H9 (cell line): ENCODE data around the gene BMP7. TPM values are rescaled to one million over a fixed set of nuclear protein-coding genes. Genes with fewer than 3 reads are reported as not detected.

Experiments
- DNase-seq: peaks from one replicate; pipeline ENCODE4 v3.0.0-alpha.2; 2017
- H2AFZ ChIP-seq: one replicate; pipeline ENCODE4 v1.6.1; 2013; ENCODE audit warnings: mild to moderate bottlenecking, low read length, control low read depth, moderate library complexity
- H2AK5ac ChIP-seq: 2 replicates; pipeline ENCODE4 v1.6.1; 2013; ENCODE audit warnings: low read length, control low read depth, mixed read lengths; ENCODE audit not compliant: insufficient read length
- H2BK120ac ChIP-seq: one replicate; pipeline ENCODE4 v1.6.1; 2013; ENCODE audit warnings: low read depth, mild to moderate bottlenecking, low read length, control low read depth, inconsistent platforms; ENCODE audit not compliant: poor library complexity, severe bottlenecking
- H2BK12ac ChIP-seq: 2 replicates; pipeline ENCODE4 v1.6.1; 2013; ENCODE audit warnings: low read length, control low read depth, mixed read lengths, low read depth; ENCODE audit not compliant: insufficient read length
- H2BK15ac ChIP-seq: 2 replicates; pipeline ENCODE4 v1.6.1; 2013; ENCODE audit warnings: low read depth, low read length, control low read depth
- H2BK20ac ChIP-seq: one replicate; pipeline ENCODE4 v1.6.1; 2013; ENCODE audit warnings: low read depth, mild to moderate bottlenecking, low read length, control low read depth, inconsistent platforms; ENCODE audit not compliant: poor library complexity, severe bottlenecking
- H2BK5ac ChIP-seq: 2 replicates; pipeline ENCODE4 v1.6.1; 2013; ENCODE audit warnings: low read length, control low read depth, mixed read lengths; ENCODE audit not compliant: insufficient read length
- H3K14ac ChIP-seq: 2 replicates; pipeline ENCODE4 v1.6.1; 2013; ENCODE audit warnings: low read length, control low read depth; ENCODE audit not compliant: insufficient read depth
- H3K18ac ChIP-seq: 2 replicates; pipeline ENCODE4 v1.6.1; 2013; ENCODE audit warnings: low read depth, mild to moderate bottlenecking, mixed read lengths, low read length, control low read depth; ENCODE audit not compliant: insufficient read length
- H3K23ac ChIP-seq: 2 replicates; pipeline ENCODE4 v1.6.1; 2013; ENCODE audit warnings: low read length, control low read depth, mixed read lengths, low read depth; ENCODE audit not compliant: insufficient read length
- H3K23me2 ChIP-seq: 2 replicates; pipeline ENCODE4 v1.6.1; 2013; ENCODE audit warnings: low read depth, mild to moderate bottlenecking, mixed read lengths, low read length, control low read depth; ENCODE audit not compliant: insufficient read length, poor library complexity, severe bottlenecking
- H3K27ac ChIP-seq: 2 replicates; pipeline ENCODE4 v1.5.1; 2013; ENCODE audit warnings: low read length, control low read depth, mixed read lengths, low read depth; ENCODE audit not compliant: insufficient read length
- H3K27me3 ChIP-seq: 2 replicates; pipeline ENCODE4 v1.6.1; 2013; ENCODE audit warnings: low read length, control low read depth, inconsistent platforms; ENCODE audit not compliant: insufficient read depth
- H3K4ac ChIP-seq: 2 replicates; pipeline ENCODE4 v1.6.1; 2013; ENCODE audit warnings: low read depth, mild to moderate bottlenecking, control low read depth, inconsistent platforms, low read length, moderate library complexity
- H3K4me1 ChIP-seq: 2 replicates; pipeline ENCODE4 v1.6.1; 2013; ENCODE audit warnings: low read length, control low read depth, inconsistent platforms; ENCODE audit not compliant: insufficient read depth
- H3K4me2 ChIP-seq: 2 replicates; pipeline ENCODE4 v1.6.1; 2013; ENCODE audit warnings: low read length, control low read depth, mixed read lengths; ENCODE audit not compliant: insufficient read length, insufficient read depth
- H3K56ac ChIP-seq: 2 replicates; pipeline ENCODE4 v1.6.1; 2013; ENCODE audit warnings: low read depth, mild to moderate bottlenecking, mixed read lengths, low read length, control low read depth; ENCODE audit not compliant: insufficient read length
- H3K79me1 ChIP-seq: 2 replicates; pipeline ENCODE4 v1.6.1; 2013; ENCODE audit warnings: low read depth, mild to moderate bottlenecking, moderate library complexity, low read length, control low read depth, inconsistent platforms; ENCODE audit not compliant: insufficient read depth, poor library complexity, severe bottlenecking
- H3K79me2 ChIP-seq: 2 replicates; pipeline ENCODE4 v1.6.1; 2013; ENCODE audit warnings: low read length, control low read depth, inconsistent platforms; ENCODE audit not compliant: insufficient read depth
- H3K9ac ChIP-seq: 2 replicates; pipeline ENCODE4 v1.6.1; 2013; ENCODE audit warnings: low read length, control low read depth, mixed read lengths; ENCODE audit not compliant: insufficient read length; ENCODE audit errors: extremely low read depth
- H3K9me3 ChIP-seq: one replicate; pipeline ENCODE4 v1.6.1; 2013; ENCODE audit warnings: low read depth, low read length, inconsistent platforms; ENCODE audit not compliant: control insufficient read depth
- H3T11ph ChIP-seq: one replicate; pipeline ENCODE4 v1.6.1; 2013; ENCODE audit warnings: mild to moderate bottlenecking, low read length, control low read depth, inconsistent platforms
- H4K20me1 ChIP-seq: one replicate; pipeline ENCODE4 v1.6.1; 2013; ENCODE audit not compliant: control insufficient read depth, insufficient read length, insufficient read depth
- H4K5ac ChIP-seq: 2 replicates; pipeline ENCODE4 v1.6.1; 2013; ENCODE audit warnings: low read depth, mild to moderate bottlenecking, mixed read lengths, low read length, control low read depth; ENCODE audit not compliant: insufficient read length
- H4K8ac ChIP-seq: replicated peaks from 2 replicates; pipeline ENCODE4 v1.6.1; 2013; ENCODE audit warnings: low read length, control low read depth, mixed read lengths, low read depth; ENCODE audit not compliant: insufficient read length
- H4K91ac ChIP-seq: 2 replicates; pipeline ENCODE4 v1.6.1; 2013; ENCODE audit warnings: low read depth, mild to moderate bottlenecking, moderate library complexity, mixed read lengths, low read length, control low read depth; ENCODE audit not compliant: insufficient read length
- H3K27ac Mint-ChIP-seq, 3 experiments: 2 replicates in 2 of 3; 3 replicates in 1 of 3; pipeline ENCODE4 v1.8.0; 2020 to 2021; ENCODE audit warnings: mixed read lengths in 3 of 3, mild to moderate bottlenecking in 1 of 3, moderate library complexity in 1 of 3
- H3K27me3 Mint-ChIP-seq: 2 replicates; pipeline ENCODE4 v1.8.0; 2021; ENCODE audit warnings: low read depth, mild to moderate bottlenecking, moderate library complexity, mixed read lengths
- H3K36me3 Mint-ChIP-seq, 3 experiments: 2 replicates in 2 of 3; 3 replicates in 1 of 3; pipeline ENCODE4 v1.8.0; 2020 to 2021; ENCODE audit warnings: low read depth in 3 of 3, mixed read lengths in 3 of 3; ENCODE audit not compliant: insufficient read depth in 1 of 3
- H3K4me1 Mint-ChIP-seq, 2 experiments: 2 replicates each; pipeline ENCODE4 v1.8.0; 2020; ENCODE audit warnings: mixed read lengths in 2 of 2
- H3K4me3 Mint-ChIP-seq, 2 experiments: 2 replicates in 1 of 2; 3 replicates in 1 of 2; pipeline ENCODE4 v1.8.0; 2020 to 2021; ENCODE audit warnings: mild to moderate bottlenecking in 2 of 2, mixed read lengths in 2 of 2, moderate library complexity in 1 of 2
- H3K9me3 Mint-ChIP-seq, 2 experiments: 2 replicates in 1 of 2; 3 replicates in 1 of 2; pipeline ENCODE4 v1.8.0; 2020; ENCODE audit warnings: mild to moderate bottlenecking in 2 of 2, mixed read lengths in 2 of 2, moderate library complexity in 1 of 2
- CTCF ChIP-seq: fragments of 200-600 bp; sonication (generic); conservative IDR thresholded peaks from 3 replicates; pipeline ENCODE4 v1.8.0; 2021; ENCODE audit warnings: antibody characterized with exemption, mild to moderate bottlenecking
- WGBS: extraction: QIAGEN DNeasy Blood & Tissue Kit; methylation state at CpG from one replicate; pipeline ENCODE4 v1.1.7; 2013; ENCODE audit warnings: missing lambda C conversion rate, low lambda C conversion rate, mixed read lengths; ENCODE audit not compliant: insufficient read length; ENCODE audit errors: extremely low coverage; 5-methylcytosine and 5-hydroxymethylcytosine counted together
- total RNA-seq: library from RNA; stranded (reverse); gene quantifications from 2 replicates; pipeline ENCODE4 v1.2.1, GENCODE V29; 2021

Gene BMP7
- total RNA-seq, 1 experiment from 2014 or later: 17.7 TPM

- no peaks in the 10 kb centered on the region for H3K36me3 Mint-ChIP-seq
These were observed 497 bp downstream of the BMP7 start for GRCh38 chr20:57265997-57266290.

More at GRCh38 chr20:57265997-57266290, 497 bp downstream of the BMP7 start:
- Histone ChIP-seq H3K56ac (no peak overlapping the region), H3K9me3 (no peaks in the 10 kb centered on the region), H3K4me1 (peaks cover 18% of the 10 kb centered on the region; the same call in 1 of the 2 replicates), H2AK5ac (no peak overlapping the region), H2BK120ac (no peak overlapping the region), H3K18ac (peak overlapping the region; percentile 77), H3K14ac (peak overlapping the region; percentile 84; the same call in 1 of the 2 replicates), H3K79me2 (no peaks in the 10 kb centered on the region), H3K27me3 (peaks cover 48% of the 10 kb centered on the region), H3K23me2 (peaks cover 17% of the 10 kb centered on the region), H4K91ac (no peak overlapping the region), H2AFZ (no peak overlapping the region), H2BK15ac (no peak overlapping the region), H2BK12ac (no peak overlapping the region), H2BK20ac (no peak overlapping the region), H4K5ac (no peak overlapping the region), H3K79me1 (no peaks in the 10 kb centered on the region), H3T11ph (no peak overlapping the region), H3K4me2 (peak overlapping the region; percentile 62), H3K9ac (no peak overlapping the region), H3K23ac (no peak overlapping the region), H3K4ac (no peak overlapping the region), H4K8ac (no peak overlapping the region), H4K20me1 (no peaks in the 10 kb centered on the region), H3K27ac (no peak overlapping the region), H2BK5ac (no peak overlapping the region)
- Mint-ChIP-seq H3K9me3 (no peaks in the 10 kb centered on the region; a peak in 2 of 5 replicates), H3K27me3 (peaks cover 67% of the 10 kb centered on the region), H3K27ac (no peak overlapping the region), H3K4me1 (peaks cover 70 to 76% of the 10 kb centered on the region in 2 experiments), H3K4me3 (peak overlapping the region; percentile 81 to 90)
- no CpG with 5 or more reads among the region's 39 CpGs for WGBS
- peak; percentile 50 for DNase-seq
- no peak for TF ChIP-seq CTCF
